HepG2 (cell line): ENCODE measurements around the gene ABCC3. TPM values are rescaled to one million over a fixed set of nuclear protein-coding genes. Genes with fewer than 3 reads are reported as not detected.

Experiments used
- HIVEP1 ChIP-seq: sonication (generic); formaldehyde crosslinking; IDR thresholded peaks from 2 replicates; pipeline ENCODE4 v1.4.0; 2020; ENCODE audit warnings: mild to moderate bottlenecking, missing genetic modification reagents
- NRL ChIP-seq: sonication (generic); formaldehyde crosslinking; IDR thresholded peaks from 2 replicates; pipeline ENCODE4 v1.5.0; 2020; ENCODE audit warnings: missing genetic modification reagents, mild to moderate bottlenecking, moderate library complexity, borderline replicate concordance
- PITX1 ChIP-seq: sonication (generic); formaldehyde crosslinking; IDR thresholded peaks from 2 replicates; pipeline ENCODE4 v1.5.1; 2020; ENCODE audit warnings: mild to moderate bottlenecking, missing genetic modification reagents
- REL ChIP-seq: sonication (generic); formaldehyde crosslinking; conservative IDR thresholded peaks from 2 replicates; pipeline ENCODE4 v1.8.0; 2022; ENCODE audit warnings: mild to moderate bottlenecking, missing genetic modification reagents, moderate library complexity
- THAP11 ChIP-seq: IDR thresholded peaks from 2 replicates; pipeline ENCODE4 v1.6.1; 2016; ENCODE audit warnings: missing biosample characterization, missing genetic modification reagents
- ZFP36L1 ChIP-seq: sonication (generic); formaldehyde crosslinking; IDR thresholded peaks from 2 replicates; pipeline ENCODE4 v1.8.0; 2022; ENCODE audit warnings: mild to moderate bottlenecking, missing genetic modification reagents, moderate library complexity
- ZNF326 ChIP-seq: sonication (generic); formaldehyde crosslinking; IDR thresholded peaks from 2 replicates; pipeline ENCODE4 v1.4.0; 2020; ENCODE audit warnings: missing genetic modification reagents, borderline replicate concordance
- ZNF687 ChIP-seq: sonication (generic); formaldehyde crosslinking; IDR thresholded peaks from 2 replicates; pipeline ENCODE4 v1.5.1; 2020; ENCODE audit warnings: mild to moderate bottlenecking, missing genetic modification reagents, moderate library complexity
- ZNF7 ChIP-seq: IDR thresholded peaks from 2 replicates; pipeline ENCODE4 v1.6.1; 2016; ENCODE audit warnings: missing biosample characterization, missing genetic modification reagents
- ZNF780A ChIP-seq: sonication (generic); formaldehyde crosslinking; IDR thresholded peaks from 2 replicates; pipeline ENCODE4 v1.8.0; 2022; ENCODE audit warnings: mild to moderate bottlenecking, missing genetic modification reagents, moderate library complexity
- ZSCAN20 ChIP-seq: sonication (generic); formaldehyde crosslinking; IDR thresholded peaks from 2 replicates; pipeline ENCODE4 v1.4.0; 2020; ENCODE audit warnings: missing genetic modification reagents, mild to moderate bottlenecking, borderline replicate concordance
- polyA plus RNA-seq, 8 experiments: library from polyadenylated mRNA; depleted of rRNA in 3 of 8; stranded (reverse) in 7 of 8; unstranded in 1 of 8; fragments of >200 nt; fragmentation: Illumina TruSeq in 4 of 8; extraction: Trizol in 4 of 8; gene quantifications; 2 replicates each; pipeline versions ENCODE4 v1.2.1 to v1.2.3, GENCODE V29; 2011 to 2016; ENCODE audit warnings: low read depth in 4 of 8, missing spikeins in 1 of 8, mixed read lengths in 1 of 8; ENCODE audit not compliant: insufficient read depth in 1 of 8
- total RNA-seq, 5 experiments: library from RNA; depleted of rRNA; stranded (reverse); fragments of >200 nt; fragmentation: Illumina TruSeq; extraction: Trizol; gene quantifications; 2 replicates each; pipeline ENCODE4 v1.2.3, GENCODE V29; 2016; ENCODE audit warnings: low read depth in 1 of 5
- TF ChIP-seq, protein P1 (sequence below): sonication (generic); formaldehyde crosslinking; IDR thresholded peaks from 2 replicates; pipeline ENCODE4 v1.4.0; 2020; ENCODE audit warnings: missing genetic modification reagents, borderline replicate concordance
- TF ChIP-seq, protein P2 (sequence below): sonication (generic); formaldehyde crosslinking; IDR thresholded peaks from 2 replicates; pipeline ENCODE4 v1.4.0; 2020; ENCODE audit warnings: missing genetic modification reagents

ABCC3 gene
- total and polyA plus RNA-seq, 2 of the 13 experiments (the other 11 are each of a cell fraction or from before 2014, with no cell fraction given) = 25.2 to 50.7 TPM

- TF ChIP-seq ZNF687 (CRISPR knock-in tag) = peak; percentile 99
- no peak; the same call in none of the 2 replicates for TF ChIP-seq PITX1
- peak; percentile 75 for TF ChIP-seq ZNF7
- TF ChIP-seq NRL = peak; percentile 80
- 0 out of 2 replicates have a peak, but pooled peaks have one; percentile 57 for TF ChIP-seq REL (CRISPR knock-in tag)
- no peak; the same call in 1 of the 2 replicates for TF ChIP-seq HIVEP1 (CRISPR knock-in tag)
- peak; percentile 93 for TF ChIP-seq THAP11
- TF ChIP-seq, protein P1, sequence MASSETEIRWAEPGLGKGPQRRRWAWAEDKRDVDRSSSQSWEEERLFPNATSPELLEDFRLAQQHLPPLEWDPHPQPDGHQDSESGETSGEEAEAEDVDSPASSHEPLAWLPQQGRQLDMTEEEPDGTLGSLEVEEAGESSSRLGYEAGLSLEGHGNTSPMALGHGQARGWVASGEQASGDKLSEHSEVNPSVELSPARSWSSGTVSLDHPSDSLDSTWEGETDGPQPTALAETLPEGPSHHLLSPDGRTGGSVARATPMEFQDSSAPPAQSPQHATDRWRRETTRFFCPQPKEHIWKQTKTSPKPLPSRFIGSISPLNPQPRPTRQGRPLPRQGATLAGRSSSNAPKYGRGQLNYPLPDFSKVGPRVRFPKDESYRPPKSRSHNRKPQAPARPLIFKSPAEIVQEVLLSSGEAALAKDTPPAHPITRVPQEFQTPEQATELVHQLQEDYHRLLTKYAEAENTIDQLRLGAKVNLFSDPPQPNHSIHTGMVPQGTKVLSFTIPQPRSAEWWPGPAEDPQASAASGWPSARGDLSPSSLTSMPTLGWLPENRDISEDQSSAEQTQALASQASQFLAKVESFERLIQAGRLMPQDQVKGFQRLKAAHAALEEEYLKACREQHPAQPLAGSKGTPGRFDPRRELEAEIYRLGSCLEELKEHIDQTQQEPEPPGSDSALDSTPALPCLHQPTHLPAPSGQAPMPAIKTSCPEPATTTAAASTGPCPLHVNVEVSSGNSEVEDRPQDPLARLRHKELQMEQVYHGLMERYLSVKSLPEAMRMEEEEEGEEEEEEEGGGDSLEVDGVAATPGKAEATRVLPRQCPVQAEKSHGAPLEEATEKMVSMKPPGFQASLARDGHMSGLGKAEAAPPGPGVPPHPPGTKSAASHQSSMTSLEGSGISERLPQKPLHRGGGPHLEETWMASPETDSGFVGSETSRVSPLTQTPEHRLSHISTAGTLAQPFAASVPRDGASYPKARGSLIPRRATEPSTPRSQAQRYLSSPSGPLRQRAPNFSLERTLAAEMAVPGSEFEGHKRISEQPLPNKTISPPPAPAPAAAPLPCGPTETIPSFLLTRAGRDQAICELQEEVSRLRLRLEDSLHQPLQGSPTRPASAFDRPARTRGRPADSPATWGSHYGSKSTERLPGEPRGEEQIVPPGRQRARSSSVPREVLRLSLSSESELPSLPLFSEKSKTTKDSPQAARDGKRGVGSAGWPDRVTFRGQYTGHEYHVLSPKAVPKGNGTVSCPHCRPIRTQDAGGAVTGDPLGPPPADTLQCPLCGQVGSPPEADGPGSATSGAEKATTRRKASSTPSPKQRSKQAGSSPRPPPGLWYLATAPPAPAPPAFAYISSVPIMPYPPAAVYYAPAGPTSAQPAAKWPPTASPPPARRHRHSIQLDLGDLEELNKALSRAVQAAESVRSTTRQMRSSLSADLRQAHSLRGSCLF (CRISPR knock-in tag) = peak; percentile 25; the same call in 1 of the 2 replicates
- no peak; the same call in none of the 2 replicates for TF ChIP-seq ZFP36L1 (CRISPR knock-in tag)
- TF ChIP-seq ZSCAN20 (CRISPR knock-in tag) = peak; percentile 91
- TF ChIP-seq, protein P2, sequence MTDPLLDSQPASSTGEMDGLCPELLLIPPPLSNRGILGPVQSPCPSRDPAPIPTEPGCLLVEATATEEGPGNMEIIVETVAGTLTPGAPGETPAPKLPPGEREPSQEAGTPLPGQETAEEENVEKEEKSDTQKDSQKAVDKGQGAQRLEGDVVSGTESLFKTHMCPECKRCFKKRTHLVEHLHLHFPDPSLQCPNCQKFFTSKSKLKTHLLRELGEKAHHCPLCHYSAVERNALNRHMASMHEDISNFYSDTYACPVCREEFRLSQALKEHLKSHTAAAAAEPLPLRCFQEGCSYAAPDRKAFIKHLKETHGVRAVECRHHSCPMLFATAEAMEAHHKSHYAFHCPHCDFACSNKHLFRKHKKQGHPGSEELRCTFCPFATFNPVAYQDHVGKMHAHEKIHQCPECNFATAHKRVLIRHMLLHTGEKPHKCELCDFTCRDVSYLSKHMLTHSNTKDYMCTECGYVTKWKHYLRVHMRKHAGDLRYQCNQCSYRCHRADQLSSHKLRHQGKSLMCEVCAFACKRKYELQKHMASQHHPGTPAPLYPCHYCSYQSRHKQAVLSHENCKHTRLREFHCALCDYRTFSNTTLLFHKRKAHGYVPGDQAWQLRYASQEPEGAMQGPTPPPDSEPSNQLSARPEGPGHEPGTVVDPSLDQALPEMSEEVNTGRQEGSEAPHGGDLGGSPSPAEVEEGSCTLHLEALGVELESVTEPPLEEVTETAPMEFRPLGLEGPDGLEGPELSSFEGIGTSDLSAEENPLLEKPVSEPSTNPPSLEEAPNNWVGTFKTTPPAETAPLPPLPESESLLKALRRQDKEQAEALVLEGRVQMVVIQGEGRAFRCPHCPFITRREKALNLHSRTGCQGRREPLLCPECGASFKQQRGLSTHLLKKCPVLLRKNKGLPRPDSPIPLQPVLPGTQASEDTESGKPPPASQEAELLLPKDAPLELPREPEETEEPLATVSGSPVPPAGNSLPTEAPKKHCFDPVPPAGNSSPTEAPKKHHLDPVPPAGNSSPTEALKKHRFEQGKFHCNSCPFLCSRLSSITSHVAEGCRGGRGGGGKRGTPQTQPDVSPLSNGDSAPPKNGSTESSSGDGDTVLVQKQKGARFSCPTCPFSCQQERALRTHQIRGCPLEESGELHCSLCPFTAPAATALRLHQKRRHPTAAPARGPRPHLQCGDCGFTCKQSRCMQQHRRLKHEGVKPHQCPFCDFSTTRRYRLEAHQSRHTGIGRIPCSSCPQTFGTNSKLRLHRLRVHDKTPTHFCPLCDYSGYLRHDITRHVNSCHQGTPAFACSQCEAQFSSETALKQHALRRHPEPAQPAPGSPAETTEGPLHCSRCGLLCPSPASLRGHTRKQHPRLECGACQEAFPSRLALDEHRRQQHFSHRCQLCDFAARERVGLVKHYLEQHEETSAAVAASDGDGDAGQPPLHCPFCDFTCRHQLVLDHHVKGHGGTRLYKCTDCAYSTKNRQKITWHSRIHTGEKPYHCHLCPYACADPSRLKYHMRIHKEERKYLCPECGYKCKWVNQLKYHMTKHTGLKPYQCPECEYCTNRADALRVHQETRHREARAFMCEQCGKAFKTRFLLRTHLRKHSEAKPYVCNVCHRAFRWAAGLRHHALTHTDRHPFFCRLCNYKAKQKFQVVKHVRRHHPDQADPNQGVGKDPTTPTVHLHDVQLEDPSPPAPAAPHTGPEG (CRISPR knock-in tag) = peak; percentile 94
- no peak for TF ChIP-seq ZNF326
- peak; percentile 70; the same call in 1 of the 2 replicates for TF ChIP-seq ZNF780A (CRISPR knock-in tag)
Observed at GRCh38 chr17:50719144-50719923, 84.7 kb downstream of the ABCC3 start, which contains the start of gene LUC7L3 (continued).
